ENCODE measurements around the gene MED25.

MED25 gene

DNA sequence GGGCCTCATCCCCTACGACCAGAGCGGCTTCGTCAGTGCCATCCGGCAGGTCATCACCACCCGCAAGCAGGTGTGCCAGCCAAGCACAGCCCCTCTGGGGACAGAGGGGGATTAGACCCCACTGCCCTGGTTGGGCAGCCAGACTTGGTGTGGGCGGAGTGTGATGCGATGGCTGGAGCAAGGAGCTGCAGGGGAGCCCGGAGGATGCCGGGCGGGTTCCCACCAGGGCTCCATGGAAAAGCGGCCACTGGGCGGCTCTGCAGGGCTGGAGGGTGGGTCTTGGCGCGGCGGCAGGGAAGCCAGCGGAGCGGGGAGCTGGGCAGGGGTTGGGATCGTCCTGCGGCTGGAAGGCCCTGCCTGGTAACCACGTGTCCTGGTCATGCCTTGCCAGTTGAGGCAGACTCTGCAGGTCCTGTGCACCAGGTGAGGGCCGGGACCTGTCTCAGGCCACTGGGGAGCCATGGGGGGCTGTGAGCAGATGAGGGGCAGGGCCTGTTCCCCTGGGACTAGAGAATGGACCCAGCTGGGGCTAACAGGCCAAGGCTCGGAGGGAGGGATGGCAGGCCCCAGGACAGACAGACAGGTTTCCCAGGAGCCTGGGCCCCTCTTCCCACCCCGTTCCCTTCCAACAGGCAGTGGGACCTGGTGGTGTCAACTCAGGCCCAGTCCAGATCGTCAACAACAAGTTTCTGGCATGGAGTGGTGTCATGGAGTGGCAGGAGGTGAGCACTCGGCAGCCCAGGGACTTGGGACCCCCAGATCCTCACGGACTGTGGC, 39.2 kb downstream of the MED25 start:
- TF ChIP-seq TAF1 (IDR thresholded peaks at IDR 0.05; ENCODE audit: borderline replicate concordance, insufficient read depth, low read length) (no peak), SIN3A (IDR thresholded peaks at IDR 0.05; ENCODE audit: borderline replicate concordance, insufficient read depth, low read length) (no peak), POLR2AphosphoS5 (IDR thresholded peaks at IDR 0.05; ENCODE audit: low read depth, low read length) (no peak; the same call in 1 of the 2 replicates), FOXP2 (optimal IDR thresholded peaks at IDR 0.05; ENCODE audit: borderline replicate concordance, extremely low read depth, extremely low read length, insufficient read depth) (no peak)
- TF ChIP-seq, protein P1, sequence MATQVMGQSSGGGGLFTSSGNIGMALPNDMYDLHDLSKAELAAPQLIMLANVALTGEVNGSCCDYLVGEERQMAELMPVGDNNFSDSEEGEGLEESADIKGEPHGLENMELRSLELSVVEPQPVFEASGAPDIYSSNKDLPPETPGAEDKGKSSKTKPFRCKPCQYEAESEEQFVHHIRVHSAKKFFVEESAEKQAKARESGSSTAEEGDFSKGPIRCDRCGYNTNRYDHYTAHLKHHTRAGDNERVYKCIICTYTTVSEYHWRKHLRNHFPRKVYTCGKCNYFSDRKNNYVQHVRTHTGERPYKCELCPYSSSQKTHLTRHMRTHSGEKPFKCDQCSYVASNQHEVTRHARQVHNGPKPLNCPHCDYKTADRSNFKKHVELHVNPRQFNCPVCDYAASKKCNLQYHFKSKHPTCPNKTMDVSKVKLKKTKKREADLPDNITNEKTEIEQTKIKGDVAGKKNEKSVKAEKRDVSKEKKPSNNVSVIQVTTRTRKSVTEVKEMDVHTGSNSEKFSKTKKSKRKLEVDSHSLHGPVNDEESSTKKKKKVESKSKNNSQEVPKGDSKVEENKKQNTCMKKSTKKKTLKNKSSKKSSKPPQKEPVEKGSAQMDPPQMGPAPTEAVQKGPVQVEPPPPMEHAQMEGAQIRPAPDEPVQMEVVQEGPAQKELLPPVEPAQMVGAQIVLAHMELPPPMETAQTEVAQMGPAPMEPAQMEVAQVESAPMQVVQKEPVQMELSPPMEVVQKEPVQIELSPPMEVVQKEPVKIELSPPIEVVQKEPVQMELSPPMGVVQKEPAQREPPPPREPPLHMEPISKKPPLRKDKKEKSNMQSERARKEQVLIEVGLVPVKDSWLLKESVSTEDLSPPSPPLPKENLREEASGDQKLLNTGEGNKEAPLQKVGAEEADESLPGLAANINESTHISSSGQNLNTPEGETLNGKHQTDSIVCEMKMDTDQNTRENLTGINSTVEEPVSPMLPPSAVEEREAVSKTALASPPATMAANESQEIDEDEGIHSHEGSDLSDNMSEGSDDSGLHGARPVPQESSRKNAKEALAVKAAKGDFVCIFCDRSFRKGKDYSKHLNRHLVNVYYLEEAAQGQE (IDR thresholded peaks at IDR 0.05; ENCODE audit: insufficient read depth in 1 of 2, low read depth in 2 of 2, low read length in 2 of 2): no peak

DNA sequence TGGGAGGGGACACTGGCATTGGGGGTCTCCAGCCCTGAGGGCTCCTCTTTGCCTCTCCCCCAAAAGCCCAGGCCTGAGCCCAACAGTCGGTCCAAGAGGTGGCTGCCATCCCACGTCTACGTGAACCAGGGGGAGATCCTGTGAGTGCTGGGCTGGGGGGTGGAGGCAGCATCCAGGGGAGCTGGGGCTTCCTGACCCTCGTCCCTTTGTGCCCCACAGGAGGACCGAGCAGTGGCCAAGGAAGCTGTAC, 39.7 kb downstream of the MED25 start:
- TF ChIP-seq SIN3A (IDR thresholded peaks at IDR 0.05; ENCODE audit: borderline replicate concordance, insufficient read depth, low read length) (no peak), FOXP2 (optimal IDR thresholded peaks at IDR 0.05; ENCODE audit: borderline replicate concordance, extremely low read depth, extremely low read length, insufficient read depth) (no peak), TAF1 (IDR thresholded peaks at IDR 0.05; ENCODE audit: borderline replicate concordance, insufficient read depth, low read length) (no peak), POLR2AphosphoS5 (IDR thresholded peaks at IDR 0.05; ENCODE audit: low read depth, low read length) (no peak; the same call in 1 of the 2 replicates)
- TF ChIP-seq, protein P1 (IDR thresholded peaks at IDR 0.05; ENCODE audit: insufficient read depth in 1 of 2, low read depth in 2 of 2, low read length in 2 of 2): no peak

DNA sequence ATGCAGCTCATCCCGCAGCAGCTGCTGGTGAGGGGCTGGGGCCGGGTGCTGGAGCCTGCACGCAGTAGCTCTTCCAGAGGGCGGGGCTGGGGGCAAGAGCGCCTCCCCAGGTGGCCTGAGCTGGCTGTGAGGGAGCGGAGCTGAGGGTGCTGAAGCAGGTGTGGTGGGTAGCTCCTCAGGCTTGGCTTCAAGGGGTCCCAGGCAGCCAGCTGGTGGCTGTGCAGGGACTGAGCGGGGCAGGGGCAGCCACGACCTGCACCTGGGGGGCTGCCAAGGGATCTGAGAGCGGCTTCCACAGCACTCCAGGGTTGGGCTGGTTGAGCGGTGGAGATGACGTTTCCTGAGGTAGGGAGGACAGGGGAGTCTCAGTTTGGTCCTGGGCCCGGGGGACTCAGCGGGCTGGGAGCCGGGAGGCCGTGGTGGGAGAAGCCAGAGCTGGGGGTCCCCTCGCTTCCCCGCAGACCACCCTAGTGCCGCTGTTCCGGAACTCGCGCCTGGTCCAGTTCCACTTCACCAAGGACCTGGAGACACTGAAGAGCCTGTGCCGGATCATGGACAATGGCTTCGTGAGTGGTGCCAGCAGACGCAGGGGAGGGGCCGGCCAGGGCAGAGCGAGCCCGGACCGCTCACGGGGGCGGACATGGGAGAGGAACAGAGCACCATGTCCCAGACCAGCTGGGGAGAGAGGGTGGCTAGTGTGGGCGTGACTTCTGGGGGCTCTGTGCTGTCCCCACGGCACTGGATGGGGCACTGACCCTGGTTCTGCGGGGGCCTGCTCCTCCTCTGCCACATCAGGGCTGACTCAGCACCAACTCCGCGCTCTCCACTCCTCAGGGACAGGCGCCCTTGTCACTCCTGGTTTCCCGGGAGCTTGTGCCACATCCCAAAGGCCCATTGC, 40.2 kb downstream of the MED25 start:
- TF ChIP-seq FOXP2 (optimal IDR thresholded peaks at IDR 0.05; ENCODE audit: borderline replicate concordance, extremely low read depth, extremely low read length, insufficient read depth) (no peak), POLR2AphosphoS5 (IDR thresholded peaks at IDR 0.05; ENCODE audit: low read depth, low read length) (peak; percentile 46; the same call in 1 of the 2 replicates)

DNA sequence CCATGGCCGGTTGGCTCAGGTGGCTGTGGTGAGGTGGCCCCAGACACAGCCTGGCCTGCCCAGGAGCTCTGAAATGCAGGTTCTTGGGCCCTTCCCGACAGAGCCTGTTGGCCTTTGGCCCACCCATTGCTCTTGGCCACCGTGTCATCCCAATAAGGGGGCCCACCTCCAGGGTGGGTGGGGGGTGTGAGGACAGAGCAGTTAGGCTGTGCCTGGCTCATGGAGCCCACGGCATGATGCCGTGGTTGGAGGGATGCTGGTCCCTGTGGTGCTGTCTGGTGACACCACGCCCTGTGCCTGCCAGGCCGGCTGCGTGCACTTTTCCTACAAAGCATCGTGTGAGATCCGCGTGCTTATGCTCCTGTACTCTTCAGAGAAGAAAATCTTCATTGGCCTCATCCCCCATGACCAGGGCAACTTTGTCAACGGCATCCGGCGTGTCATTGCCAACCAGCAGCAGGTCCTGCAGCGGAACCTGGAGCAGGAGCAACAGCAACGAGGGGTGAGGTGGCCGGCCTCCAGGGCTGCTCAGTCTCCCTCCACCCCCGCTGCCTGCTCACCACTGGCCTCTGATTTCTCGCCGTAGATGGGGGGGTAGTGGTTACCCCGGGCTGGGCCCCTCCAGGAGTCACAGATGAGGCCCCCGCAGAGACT, 41.7 kb downstream of the MED25 start:
- no peak for TF ChIP-seq POLR2AphosphoS5 (IDR thresholded peaks at IDR 0.05; ENCODE audit: low read depth, low read length)
- TF ChIP-seq TAF1 (IDR thresholded peaks at IDR 0.05; ENCODE audit: borderline replicate concordance, insufficient read depth, low read length): no peak

DNA sequence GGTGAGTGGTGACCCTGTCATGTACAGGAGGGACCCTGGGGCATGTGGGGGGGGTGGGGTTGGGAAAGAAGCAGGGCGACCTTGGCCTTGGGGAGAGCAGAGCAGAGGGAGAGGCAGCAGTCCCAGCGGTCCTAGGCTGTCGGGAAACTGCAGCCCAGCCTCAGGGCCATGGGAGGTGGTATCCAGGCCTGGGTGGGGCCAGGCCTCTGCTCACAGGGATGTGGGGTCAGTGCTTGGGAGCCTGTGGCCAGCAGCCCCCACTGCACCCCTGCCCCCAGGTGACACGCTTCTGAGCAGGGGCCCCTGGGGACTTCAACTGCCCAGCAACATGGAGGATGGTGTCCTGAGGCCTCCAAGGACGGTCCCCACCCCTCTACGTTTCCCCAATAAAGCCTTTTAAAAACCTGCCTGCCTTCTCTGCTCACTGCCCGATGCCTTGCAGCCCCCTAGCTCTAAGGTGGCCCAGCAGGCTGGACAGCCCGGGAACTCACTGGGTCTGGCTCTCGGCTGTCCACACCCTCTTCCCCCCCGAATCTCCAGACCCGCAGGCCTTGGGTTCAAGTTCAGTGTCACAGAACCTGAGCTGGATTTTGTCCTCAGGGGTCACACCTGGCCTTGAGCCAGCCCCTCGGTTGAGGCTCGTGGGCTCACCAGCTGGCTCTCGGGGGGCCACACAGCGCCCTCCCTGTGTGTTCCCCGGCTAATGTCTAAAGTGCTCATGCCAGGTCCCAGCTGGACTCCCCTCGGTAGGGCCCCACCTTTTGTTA, 42.4 kb downstream of the MED25 start:
- peak; percentile 19; the same call in 1 of the 2 replicates for TF ChIP-seq POLR2AphosphoS5 (IDR thresholded peaks at IDR 0.05; ENCODE audit: low read depth, low read length)
- TF ChIP-seq TAF1 (IDR thresholded peaks at IDR 0.05; ENCODE audit: borderline replicate concordance, insufficient read depth, low read length): no peak

DNA sequence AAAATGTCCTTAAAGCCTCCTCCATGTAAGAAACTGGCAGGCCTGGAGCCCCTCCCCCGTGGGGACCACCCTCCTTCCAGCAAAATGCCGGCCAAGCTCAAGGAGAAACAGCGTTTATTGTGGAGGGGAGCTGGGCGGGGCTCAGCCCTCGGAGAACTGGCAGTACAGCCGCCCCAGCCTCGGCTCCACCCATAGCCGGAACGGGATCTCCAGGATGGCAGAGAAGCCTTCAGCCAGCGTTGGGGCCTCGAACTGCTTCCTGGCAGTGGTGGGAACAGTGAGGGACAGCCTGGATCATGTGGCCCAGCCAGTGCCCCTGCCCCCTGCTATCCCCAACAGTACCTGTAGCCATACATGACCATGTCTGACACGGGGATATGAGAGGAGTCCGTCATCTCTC, 43.0 kb downstream of the MED25 start:
- TF ChIP-seq, protein P1 (IDR thresholded peaks at IDR 0.05; ENCODE audit: insufficient read depth in 1 of 2, low read depth in 2 of 2, low read length in 2 of 2): no peak
- TF ChIP-seq FOXP2 (optimal IDR thresholded peaks at IDR 0.05; ENCODE audit: borderline replicate concordance, extremely low read depth, extremely low read length, insufficient read depth) (no peak), TAF1 (IDR thresholded peaks at IDR 0.05; ENCODE audit: borderline replicate concordance, insufficient read depth, low read length) (no peak), POLR2AphosphoS5 (IDR thresholded peaks at IDR 0.05; ENCODE audit: low read depth, low read length) (peak; percentile 9; the same call in 1 of the 2 replicates)

Measured in PFSK-1 (cell line).